Heart left ventricle (tissue), 16 donors: ENCODE measurements around the gene PEX7. TPM values are rescaled to one million over a fixed set of nuclear protein-coding genes. Genes with fewer than 3 reads are reported as not detected.
"Not testable (repeated sequence)": the region's sequence is repeated elsewhere in the genome, so short reads cannot be mapped to it uniquely, and the experiment has no call there.

Source experiments
- ATAC-seq, 4 donors: fragments of 200-7000 bp; cut with Tn5 transposase; one replicate each; pipeline ENCODE4 v1.9.1; 2020 to 2022; ENCODE audit warnings: moderate library complexity in 4 of 4, mild to moderate bottlenecking in 3 of 4, moderate number of reproducible peaks in 1 of 4
- DNase-seq, 5 donors: peaks; one replicate each; pipeline ENCODE4 v3.0.0-alpha.2; 2020
- H3K27ac ChIP-seq, 12 donors: fragments of 200-600 bp; sonication (generic) in 4 of 12; one replicate each; pipeline versions ENCODE4 v1.5.0 to v1.8.0; 2016 to 2022; ENCODE audit warnings: mild to moderate bottlenecking in 2 of 12
- H3K27me3 ChIP-seq, 9 donors: fragments of 200-600 bp; sonication (generic) in 2 of 9; one replicate each; pipeline versions ENCODE4 v1.5.1 to v1.8.0; 2016 to 2022; ENCODE audit warnings: mild to moderate bottlenecking in 3 of 9
- H3K36me3 ChIP-seq, 9 donors: fragments of 200-600 bp; sonication (generic) in 2 of 9; one replicate each; pipeline versions ENCODE4 v1.5.0 to v1.8.0; 2018 to 2022; ENCODE audit warnings: mild to moderate bottlenecking in 2 of 9
- H3K4me1 ChIP-seq, 12 donors: fragments of 200-600 bp; sonication (generic) in 4 of 12; one replicate each; pipeline versions ENCODE4 v1.5.0 to v1.8.0; 2016 to 2022; ENCODE audit warnings: mild to moderate bottlenecking in 3 of 12
- H3K4me3 ChIP-seq, 12 donors: fragments of 200-600 bp; sonication (generic) in 4 of 12; one replicate each; pipeline versions ENCODE4 v1.5.0 to v1.8.0; 2017 to 2022; ENCODE audit warnings: mild to moderate bottlenecking in 9 of 12, moderate library complexity in 4 of 12
- H3K9me3 ChIP-seq, 12 donors: fragments of 200-600 bp; sonication (generic) in 4 of 12; one replicate each; pipeline versions ENCODE4 v1.5.0 to v1.8.0; 2016 to 2022; ENCODE audit warnings: mild to moderate bottlenecking in 1 of 12
- POLR2A ChIP-seq, 2 donors: fragments of 450-650 bp; IDR thresholded peaks; one replicate each; pipeline ENCODE4 v1.6.1; 2017; ENCODE audit warnings: antibody characterized with exemption in 2 of 2, mild to moderate bottlenecking in 2 of 2, moderate library complexity in 2 of 2
- WGBS, 4 donors: extraction: QIAGEN DNeasy Blood & Tissue Kit in 2 of 4; methylation state at CpG; one replicate each; pipeline versions ENCODE4 v1.1.5 to v1.1.7; 2013 to 2018; 5-methylcytosine and 5-hydroxymethylcytosine counted together
- intact Hi-C, 10 donors: fragments of 100-400 bp; cut with DNase I; formaldehyde crosslinking; loops; one replicate each; pipeline versions ENCODE4 v1.11.1 to v1.14.2; 2022
- polyA plus RNA-seq, 2 donors: library from polyadenylated mRNA; stranded (reverse); fragments of 200-250 nt; gene quantifications; one replicate each; pipeline ENCODE4 v1.2.3, GENCODE V29; 2013
- total RNA-seq, 9 donors: library from RNA; depleted of rRNA in 2 of 9; stranded (reverse); fragments of >200 nt in 2 of 9; fragmentation: NEBNext Ultra II Directional in 3 of 9; extraction: Animal tissue kit (Norgen Biotek cat#: 25700) in 3 of 9; gene quantifications; one replicate each; pipeline versions ENCODE4 v1.1.0 to v1.2.4, GENCODE V29; 2016 to 2023
- TF ChIP-seq, protein P1 (sequence below), 12 donors: fragments of 200-600 bp; sonication (generic) in 4 of 12; IDR thresholded peaks; one replicate each; pipeline versions ENCODE4 v1.5.0 to v1.8.0; 2018 to 2022; ENCODE audit warnings: antibody characterized with exemption in 12 of 12, mild to moderate bottlenecking in 5 of 12
- donor health status: ischemic (EF 13 %, LVEDD 7.1; RV severe dilation, severe dysfunction).
- donor health status: healthy with polysubstance abuse.
- donor health status: DM: no; HTN: yes; CAD: no.
- donor health status: DM: no; HTN: no; CAD: no.
- donor health status: ischemic (EF 25% LVEDD 6.9; RV normal size, moderate dysfunction).
- donor health status: ischemic (EF 25% LVEDD 5.7; RV mildly dilated, moderate dysfunction).
- donor health status: healthy.
- donor health status: DM: yes; HTN: yes; CAD: no.
- donor health status: ischemic (EF 35%, LVEDD 5.7; RV mildly dilated, moderate dysfunction).
- donor health status: nonischemic (EF 11% LVEDD 7.7; RV severe dilation, severe dysfunction).
- donor health status: DM: yes; HTN: yes; CAD: no.
- donor health status: PGD.
- donor health status: ischemic (EF 29% LVEDD 5.4; RV normal size, mild dysfunction).
- donor health status: nonischemic (EF 23%, LVEDD 6.1; RV moderate dilation, normal function).

PEX7 gene
- total and polyA plus RNA-seq, 11 donors: 4.7 to 22.1 (median 15.5) TPM

- ATAC-seq (peak in 1 of 4 donors; percentile 17), DNase-seq (no peak)
- Histone ChIP-seq H3K4me1 (peaks cover 0 to 12% (median 0%) of the 10 kb centered on the region in 12 donors), H3K27me3 (no peaks in the 10 kb centered on the region), H3K4me3 (no peak overlapping the region), H3K9me3 (peaks cover 0 to 5% (median 0%) of the 10 kb centered on the region in 12 donors), H3K27ac (peak overlapping the region in 5 of 12 donors; percentile 4 to 37 (median 23)), H3K36me3 (peaks cover 0 to 6% (median 0%) of the 10 kb centered on the region in 9 donors)
- WGBS, 4 donors: 58 to 68% (median 68%) methylated on average over 3 of the region's 3 CpGs
- intact Hi-C loops: loop anchor here in 4 of 10 donors (5.0 to 10.0 kb wide), 4 partner anchors 119 to 172 kb away; no protein-coding TSS in a partner anchor
- TF ChIP-seq POLR2A (IDR thresholded peaks at IDR 0.05): no peak
- TF ChIP-seq, protein P1, sequence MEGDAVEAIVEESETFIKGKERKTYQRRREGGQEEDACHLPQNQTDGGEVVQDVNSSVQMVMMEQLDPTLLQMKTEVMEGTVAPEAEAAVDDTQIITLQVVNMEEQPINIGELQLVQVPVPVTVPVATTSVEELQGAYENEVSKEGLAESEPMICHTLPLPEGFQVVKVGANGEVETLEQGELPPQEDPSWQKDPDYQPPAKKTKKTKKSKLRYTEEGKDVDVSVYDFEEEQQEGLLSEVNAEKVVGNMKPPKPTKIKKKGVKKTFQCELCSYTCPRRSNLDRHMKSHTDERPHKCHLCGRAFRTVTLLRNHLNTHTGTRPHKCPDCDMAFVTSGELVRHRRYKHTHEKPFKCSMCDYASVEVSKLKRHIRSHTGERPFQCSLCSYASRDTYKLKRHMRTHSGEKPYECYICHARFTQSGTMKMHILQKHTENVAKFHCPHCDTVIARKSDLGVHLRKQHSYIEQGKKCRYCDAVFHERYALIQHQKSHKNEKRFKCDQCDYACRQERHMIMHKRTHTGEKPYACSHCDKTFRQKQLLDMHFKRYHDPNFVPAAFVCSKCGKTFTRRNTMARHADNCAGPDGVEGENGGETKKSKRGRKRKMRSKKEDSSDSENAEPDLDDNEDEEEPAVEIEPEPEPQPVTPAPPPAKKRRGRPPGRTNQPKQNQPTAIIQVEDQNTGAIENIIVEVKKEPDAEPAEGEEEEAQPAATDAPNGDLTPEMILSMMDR (IDR thresholded peaks at IDR 0.05): no peak
Measured at GRCh38 chr6:136843210-136843609, 20.8 kb downstream of the PEX7 start.

DNA sequence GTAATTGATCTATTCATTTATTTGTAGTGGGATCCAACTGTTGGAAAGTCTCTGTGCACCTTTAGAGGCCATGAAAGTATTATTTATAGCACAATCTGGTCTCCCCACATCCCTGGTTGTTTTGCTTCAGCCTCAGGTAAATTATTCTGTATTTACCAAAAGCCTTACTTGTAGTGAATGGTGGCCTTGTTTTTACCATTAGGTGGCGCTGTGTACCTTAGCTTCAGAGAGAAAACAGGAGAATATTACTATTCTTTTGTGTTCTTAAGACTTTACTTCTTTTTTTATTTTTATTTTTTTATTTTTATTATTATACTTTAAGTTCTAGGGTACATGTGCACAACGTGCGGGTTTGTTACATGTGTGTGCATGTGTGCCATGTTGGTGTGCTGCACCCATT is 23.7 kb downstream of the PEX7 start:
- no peaks in the 10 kb centered on the region for H3K27me3 ChIP-seq
- no peak overlapping the region for H3K4me3 ChIP-seq
- H3K9me3 ChIP-seq: peaks cover 0 to 5% (median 0%) of the 10 kb centered on the region in 12 donors
- 56 to 67% (median 63%) methylated on average over 3 of the region's 3 CpGs for WGBS, 4 donors
- H3K27ac ChIP-seq: no peak overlapping the region
- H3K36me3 ChIP-seq: peaks cover 0 to 12% (median 0%) of the 10 kb centered on the region in 9 donors
- DNase-seq: peak in 1 of 5 donors; percentile 25
- intact Hi-C loops: loop anchor here in 7 of 10 donors (5.0 to 10.0 kb wide), 3 partner anchors 119 to 169 kb away; no protein-coding TSS in a partner anchor
- TF ChIP-seq, protein P1 (IDR thresholded peaks at IDR 0.05): peak; percentile 60 to 83 (median 72)
- TF ChIP-seq POLR2A (IDR thresholded peaks at IDR 0.05): no peak
- H3K4me1 ChIP-seq: peaks cover 0 to 12% (median 0%) of the 10 kb centered on the region in 12 donors
- peak in 2 of 4 donors; percentile 55 for ATAC-seq

- H3K4me1 ChIP-seq: peaks cover 0 to 12% (median 0%) of the 10 kb centered on the region in 12 donors
- not testable (repeated sequence) for H3K9me3 ChIP-seq, H3K27ac ChIP-seq, ATAC-seq, DNase-seq, H3K4me3 ChIP-seq, H3K27me3 ChIP-seq
- intact Hi-C loops: loop anchor here in 7 of 10 donors (5.0 to 10.0 kb wide), 3 partner anchors 118 to 168 kb away; no protein-coding TSS in a partner anchor
- WGBS, 4 donors: 86 to 93% (median 90%) methylated on average over 4 of the region's 4 CpGs
- H3K36me3 ChIP-seq: peaks cover 0 to 12% (median 0%) of the 10 kb centered on the region in 9 donors
Measured at GRCh38 chr6:136846477-136846876, 24.1 kb downstream of the PEX7 start.

DNA sequence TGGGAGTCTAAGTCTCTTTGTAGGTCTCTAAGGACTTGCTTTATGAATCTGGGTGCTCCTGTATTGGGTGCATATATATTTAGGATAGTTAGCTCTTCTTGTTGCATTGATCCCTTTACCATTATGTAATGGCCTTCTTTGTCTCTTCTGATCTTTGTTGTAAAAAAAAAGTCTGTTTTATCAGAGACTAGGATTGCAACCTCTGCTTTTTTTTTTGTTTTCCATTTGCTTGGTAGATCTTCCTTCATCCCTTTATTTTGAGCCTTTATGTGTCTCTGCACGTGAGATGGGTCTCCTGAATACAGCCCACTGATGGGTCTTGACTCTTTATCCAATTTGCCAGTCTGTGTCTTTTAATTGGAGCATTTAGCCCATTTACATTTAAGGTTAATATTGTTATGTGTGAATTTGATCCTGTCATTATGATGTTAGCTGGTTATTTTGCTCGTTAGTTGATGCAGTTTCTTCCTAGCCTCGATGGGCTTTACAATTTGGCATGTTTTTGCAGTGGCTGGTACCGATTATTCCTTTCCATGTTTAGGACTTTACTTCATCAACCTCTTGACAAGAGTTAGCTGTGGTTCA is 27.7 kb downstream of the PEX7 start:
- 64 to 91% (median 87%) methylated on average over 4 of the region's 4 CpGs for WGBS, 4 donors
- DNase-seq, H3K27me3 ChIP-seq, H3K9me3 ChIP-seq, H3K4me1 ChIP-seq, H3K4me3 ChIP-seq, H3K27ac ChIP-seq, ATAC-seq: not testable (repeated sequence)
- peaks cover 0 to 19% (median 0%) of the 10 kb centered on the region in 9 donors for H3K36me3 ChIP-seq
- intact Hi-C loops: loop anchor here in 7 of 10 donors (5.0 to 10.0 kb wide), 3 partner anchors 115 to 165 kb away; no protein-coding TSS in a partner anchor

DNA sequence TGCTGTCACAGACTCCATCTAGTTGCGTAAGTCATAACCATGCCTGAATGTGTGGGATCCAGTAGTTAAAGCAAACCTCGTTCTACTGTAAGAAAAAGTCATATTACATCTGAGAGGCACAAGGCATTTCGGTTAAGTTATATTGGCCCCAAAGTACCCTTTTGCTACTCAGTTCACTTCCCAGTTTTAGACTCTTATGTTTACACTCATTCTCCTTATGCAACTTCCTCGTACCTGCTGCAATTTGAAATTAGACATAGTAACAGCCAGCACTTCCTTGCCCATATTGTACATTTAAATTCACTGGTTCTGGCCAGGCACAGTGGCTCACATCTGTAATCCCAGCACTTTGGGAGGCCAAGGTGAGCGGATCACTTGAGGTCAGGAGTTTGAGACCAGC is 37.0 kb downstream of the PEX7 start:
- no peak for DNase-seq
- TF ChIP-seq POLR2A (IDR thresholded peaks at IDR 0.05): no peak
- TF ChIP-seq, protein P1 (IDR thresholded peaks at IDR 0.05): no peak
- peak in 1 of 4 donors; percentile 42 for ATAC-seq
- intact Hi-C loops: no loop called here
- H3K9me3 ChIP-seq: no peaks in the 10 kb centered on the region
- H3K4me1 ChIP-seq: no peaks in the 10 kb centered on the region
- H3K27ac ChIP-seq: no peak overlapping the region
- WGBS, 4 donors: 90 to 96% (median 95%) methylated on average over 5 of the region's 5 CpGs
- no peaks in the 10 kb centered on the region for H3K27me3 ChIP-seq
- peaks cover 0 to 11% (median 0%) of the 10 kb centered on the region in 9 donors for H3K36me3 ChIP-seq
- H3K4me3 ChIP-seq: no peak overlapping the region
